ENCODE data around the gene RBM24. TPM values are rescaled to one million over a fixed set of nuclear protein-coding genes. Genes with fewer than 3 reads are reported as not detected.
A peak's percentile ranks its signal among the peaks of the same experiment; 100 is the strongest.

RBM24 gene
- total RNA-seq, 1 donor from 2014 or later: 189 TPM

- Histone ChIP-seq H3K4me3 (no peak overlapping the region), H3K36me3 (no peaks in the 10 kb centered on the region), H3K4me1 (peaks cover 24% of the 10 kb centered on the region), H3K27ac (replicated peaks) (peak overlapping the region; percentile 74), H3K27me3 (ENCODE audit: low read depth) (no peaks in the 10 kb centered on the region), H3K9me3 (replicated peaks) (no peaks in the 10 kb centered on the region)
- intact Hi-C loops (cut with micrococcal nuclease): no loop called here
- TF ChIP-seq, protein P1, sequence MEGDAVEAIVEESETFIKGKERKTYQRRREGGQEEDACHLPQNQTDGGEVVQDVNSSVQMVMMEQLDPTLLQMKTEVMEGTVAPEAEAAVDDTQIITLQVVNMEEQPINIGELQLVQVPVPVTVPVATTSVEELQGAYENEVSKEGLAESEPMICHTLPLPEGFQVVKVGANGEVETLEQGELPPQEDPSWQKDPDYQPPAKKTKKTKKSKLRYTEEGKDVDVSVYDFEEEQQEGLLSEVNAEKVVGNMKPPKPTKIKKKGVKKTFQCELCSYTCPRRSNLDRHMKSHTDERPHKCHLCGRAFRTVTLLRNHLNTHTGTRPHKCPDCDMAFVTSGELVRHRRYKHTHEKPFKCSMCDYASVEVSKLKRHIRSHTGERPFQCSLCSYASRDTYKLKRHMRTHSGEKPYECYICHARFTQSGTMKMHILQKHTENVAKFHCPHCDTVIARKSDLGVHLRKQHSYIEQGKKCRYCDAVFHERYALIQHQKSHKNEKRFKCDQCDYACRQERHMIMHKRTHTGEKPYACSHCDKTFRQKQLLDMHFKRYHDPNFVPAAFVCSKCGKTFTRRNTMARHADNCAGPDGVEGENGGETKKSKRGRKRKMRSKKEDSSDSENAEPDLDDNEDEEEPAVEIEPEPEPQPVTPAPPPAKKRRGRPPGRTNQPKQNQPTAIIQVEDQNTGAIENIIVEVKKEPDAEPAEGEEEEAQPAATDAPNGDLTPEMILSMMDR (IDR thresholded peaks at IDR 0.05; ENCODE audit: borderline replicate concordance): no peak
- DNase-seq: no peak
Observed at GRCh38 chr6:17298257-17298656, 17.1 kb downstream of the RBM24 start.

DNA sequence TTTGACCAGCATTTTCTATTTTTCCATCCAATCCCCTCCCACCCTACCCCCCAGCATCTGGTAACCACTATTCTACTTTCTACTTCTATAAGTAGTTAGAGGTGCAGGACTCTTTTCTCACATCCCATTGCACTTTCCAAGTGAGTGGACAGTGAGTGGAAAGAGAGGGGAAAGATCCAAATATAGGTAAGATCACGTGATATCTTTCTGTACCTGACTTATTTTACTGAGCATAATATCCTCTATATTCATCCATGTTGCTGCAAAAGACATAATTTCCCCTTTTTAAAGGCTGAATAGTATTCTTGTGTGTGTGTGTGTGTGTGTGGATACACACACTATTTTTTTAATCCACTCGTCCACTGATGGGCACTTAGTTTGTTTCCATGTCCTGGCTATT lies 18.1 kb downstream of the RBM24 start:
- Histone ChIP-seq H3K27ac (replicated peaks) (peak overlapping the region; percentile 74), H3K4me1 (peaks cover 21% of the 10 kb centered on the region), H3K27me3 (ENCODE audit: low read depth) (no peaks in the 10 kb centered on the region), H3K9me3 (replicated peaks) (no peaks in the 10 kb centered on the region), H3K36me3 (no peaks in the 10 kb centered on the region), H3K4me3 (no peak overlapping the region)
- intact Hi-C loops (cut with micrococcal nuclease): no loop called here
- DNase-seq: no peak
- TF ChIP-seq, protein P1 (IDR thresholded peaks at IDR 0.05; ENCODE audit: borderline replicate concordance): no peak

DNA sequence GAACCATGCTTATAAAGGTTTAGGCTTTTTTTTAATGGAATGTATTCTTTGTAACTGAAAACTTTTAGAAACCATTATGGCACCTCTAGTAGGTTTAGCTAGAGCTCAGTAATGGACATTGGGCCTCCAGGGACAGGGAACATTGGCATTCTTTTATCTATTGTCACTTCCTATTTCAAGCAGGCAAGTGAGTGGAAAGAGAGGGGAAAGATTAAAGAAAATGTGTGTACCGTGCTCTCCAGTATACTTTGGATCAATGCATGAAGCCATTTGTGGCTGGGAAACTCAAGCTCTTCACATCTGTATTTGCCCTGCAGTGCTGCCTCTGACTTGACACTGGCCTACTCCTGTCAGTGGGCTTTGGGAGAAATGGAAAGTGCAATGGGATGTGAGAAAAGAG lies 18.6 kb downstream of the RBM24 start:
- peak overlapping the region; percentile 74 for H3K27ac ChIP-seq (replicated peaks)

GRCh38 chr6:17300637-17301036 lies 19.5 kb downstream of the RBM24 start:
- intact Hi-C loops (cut with micrococcal nuclease): no loop called here

More for the DNA sequence above, 18.6 kb downstream of the RBM24 start:
- intact Hi-C loops (cut with micrococcal nuclease): no loop called here
- Histone ChIP-seq H3K9me3 (replicated peaks) (no peaks in the 10 kb centered on the region), H3K4me3 (no peak overlapping the region), H3K27me3 (ENCODE audit: low read depth) (no peaks in the 10 kb centered on the region), H3K4me1 (peaks cover 21% of the 10 kb centered on the region), H3K36me3 (no peaks in the 10 kb centered on the region)
- DNase-seq: no peak
- TF ChIP-seq, protein P1 (IDR thresholded peaks at IDR 0.05; ENCODE audit: borderline replicate concordance): no peak

DNA sequence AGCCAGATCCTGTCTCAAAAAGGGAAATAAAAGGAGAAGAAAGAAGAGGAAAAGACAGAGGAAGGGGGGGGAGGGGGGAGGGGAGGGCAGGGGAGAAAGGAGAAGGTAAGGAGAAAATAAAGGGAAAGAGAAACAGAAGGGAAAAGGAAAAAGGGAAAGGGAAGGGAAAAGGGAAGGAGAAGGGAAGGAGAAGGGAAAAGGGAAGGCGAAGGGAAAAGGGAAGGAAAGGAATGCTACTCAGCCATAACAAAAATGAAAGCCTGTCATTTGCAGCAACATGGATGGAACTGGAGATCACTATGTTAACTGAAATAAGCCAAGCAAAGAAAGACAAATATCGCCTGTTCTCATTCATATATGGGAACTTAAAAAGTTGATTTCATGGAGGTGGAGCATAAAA lies 22.3 kb downstream of the RBM24 start:
- no peaks in the 10 kb centered on the region for H3K27me3 ChIP-seq (ENCODE audit: low read depth)
- no peaks in the 10 kb centered on the region for H3K36me3 ChIP-seq
- TF ChIP-seq, protein P1 (IDR thresholded peaks at IDR 0.05; ENCODE audit: borderline replicate concordance): no peak
- DNase-seq: no peak
- H3K9me3 ChIP-seq (replicated peaks): no peaks in the 10 kb centered on the region
- H3K4me3 ChIP-seq: no peak overlapping the region
- peaks cover 15% of the 10 kb centered on the region for H3K4me1 ChIP-seq
- intact Hi-C loops (cut with micrococcal nuclease): no loop called here
- H3K27ac ChIP-seq (replicated peaks): no peak overlapping the region

More at GRCh38 chr6:17300637-17301036, 19.5 kb downstream of the RBM24 start:
- H3K36me3 ChIP-seq: no peaks in the 10 kb centered on the region
- peaks cover 29% of the 10 kb centered on the region for H3K4me1 ChIP-seq
- H3K27ac ChIP-seq (replicated peaks): no peak overlapping the region
- H3K27me3 ChIP-seq (ENCODE audit: low read depth): no peaks in the 10 kb centered on the region
- TF ChIP-seq, protein P1 (IDR thresholded peaks at IDR 0.05; ENCODE audit: borderline replicate concordance): no peak
- H3K9me3 ChIP-seq (replicated peaks): no peaks in the 10 kb centered on the region
- DNase-seq: no peak
- H3K4me3 ChIP-seq: no peak overlapping the region

Measured in left ventricle myocardium inferior (tissue), 1 donor.